ENCODE results near the gene IQCH. TPM values are rescaled to one million over a fixed set of nuclear protein-coding genes. Genes with fewer than 3 reads are reported as not detected.

The IQCH gene
- total and polyA plus RNA-seq, 8 donors: 1.4 to 3.4 (median 2.8) TPM

GRCh38 chr15:67380921-67381320 lies 126.3 kb downstream of the IQCH start:
- Histone ChIP-seq H3K36me3 (no peaks in the 10 kb centered on the region), H3K27ac (no peak overlapping the region), H3K27me3 (peaks cover 0 to 2% of the 10 kb centered on the region in 2 donors), H3K4me1 (no peaks in the 10 kb centered on the region), H3K4me3 (no peak overlapping the region), H3K9me3 (no peaks in the 10 kb centered on the region)
- no peak for TF ChIP-seq CTCF (IDR thresholded peaks at IDR 0.05)
- DNase-seq (no peak), ATAC-seq (no peak)
- intact Hi-C loops (cut with DNase I): no loop called here

DNA sequence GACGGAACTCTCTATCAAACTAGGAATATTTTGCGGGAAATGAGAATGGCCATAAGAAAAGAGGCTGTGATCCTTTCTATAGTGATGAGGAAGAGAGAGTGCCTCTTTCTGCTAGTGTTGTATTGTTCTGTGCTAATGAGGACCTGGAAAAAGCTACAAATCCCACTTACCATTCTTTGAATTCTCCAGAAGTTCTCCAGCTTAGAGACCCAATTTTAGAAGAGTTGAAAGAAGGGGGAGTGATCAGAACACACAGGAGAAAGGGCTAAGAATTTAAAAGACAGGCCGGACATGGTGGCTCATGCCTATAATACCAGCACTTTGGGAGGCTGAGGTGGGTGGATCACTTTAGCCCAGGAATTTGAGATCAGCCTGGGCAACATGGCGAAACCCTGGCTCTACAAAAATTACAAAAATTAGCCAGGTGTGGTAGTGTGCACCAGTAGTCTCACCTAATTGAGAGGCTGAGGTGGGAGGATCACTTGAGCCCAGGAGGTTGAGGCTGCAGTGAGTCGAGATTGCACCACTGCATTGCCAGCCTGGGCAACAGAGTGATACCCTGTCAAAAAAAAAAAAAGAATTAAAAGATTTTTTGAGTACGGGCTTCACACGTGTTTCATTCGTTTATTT lies 126.9 kb downstream of the IQCH start:
- Histone ChIP-seq H3K36me3 (no peaks in the 10 kb centered on the region), H3K4me1 (no peaks in the 10 kb centered on the region), H3K27me3 (peaks cover 0 to 2% of the 10 kb centered on the region in 2 donors), H3K4me3 (no peak overlapping the region), H3K9me3 (no peaks in the 10 kb centered on the region), H3K27ac (no peak overlapping the region)
- ATAC-seq (no peak), DNase-seq (no peak)
- intact Hi-C loops (cut with DNase I): no loop called here
- TF ChIP-seq CTCF (IDR thresholded peaks at IDR 0.05): no peak

DNA sequence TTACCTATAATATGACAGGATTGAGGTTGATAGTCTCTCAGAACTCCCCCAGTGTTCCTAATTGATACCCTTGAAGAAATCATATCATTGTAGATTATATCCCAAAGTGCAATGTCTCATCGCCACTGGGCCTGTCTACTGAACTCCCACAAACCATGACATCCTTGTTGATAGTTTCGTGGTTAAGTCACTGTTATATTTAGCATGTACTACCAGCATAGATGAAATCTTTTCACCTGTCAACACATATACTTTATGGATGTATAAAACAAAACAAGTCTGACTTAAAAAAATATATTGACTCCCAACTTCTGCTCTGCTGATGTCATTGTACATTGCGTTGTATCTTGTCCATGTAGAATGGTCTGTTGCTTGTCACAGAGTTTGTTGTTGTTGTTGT lies 128.1 kb downstream of the IQCH start:
- intact Hi-C loops (cut with DNase I): no loop called here
- DNase-seq (no peak), ATAC-seq (no peak)
- Histone ChIP-seq H3K4me3 (no peak overlapping the region), H3K27ac (no peak overlapping the region), H3K36me3 (no peaks in the 10 kb centered on the region), H3K27me3 (peaks cover 0 to 2% of the 10 kb centered on the region in 2 donors), H3K9me3 (no peaks in the 10 kb centered on the region), H3K4me1 (no peaks in the 10 kb centered on the region)
- TF ChIP-seq CTCF (IDR thresholded peaks at IDR 0.05): no peak

GRCh38 chr15:67383899-67384298 lies 129.3 kb downstream of the IQCH start:
- intact Hi-C loops (cut with DNase I): no loop called here
- H3K27me3 ChIP-seq: peaks cover 0 to 2% of the 10 kb centered on the region in 2 donors

GRCh38 chr15:67384761-67385160 lies 130.2 kb downstream of the IQCH start:
- Histone ChIP-seq H3K27ac (no peak overlapping the region), H3K27me3 (peaks cover 0 to 2% of the 10 kb centered on the region in 2 donors), H3K9me3 (no peaks in the 10 kb centered on the region), H3K4me1 (no peaks in the 10 kb centered on the region), H3K36me3 (no peaks in the 10 kb centered on the region), H3K4me3 (no peak overlapping the region)
- DNase-seq (no peak), ATAC-seq (no peak)
- intact Hi-C loops (cut with DNase I): no loop called here
- TF ChIP-seq CTCF (IDR thresholded peaks at IDR 0.05): no peak

More at GRCh38 chr15:67383899-67384298, 129.3 kb downstream of the IQCH start:
- no peak overlapping the region for H3K27ac ChIP-seq
- H3K4me1 ChIP-seq: no peaks in the 10 kb centered on the region
- TF ChIP-seq CTCF (IDR thresholded peaks at IDR 0.05): no peak
- no peak for ATAC-seq
- no peaks in the 10 kb centered on the region for H3K36me3 ChIP-seq
- no peak overlapping the region for H3K4me3 ChIP-seq
- DNase-seq: no peak
- no peaks in the 10 kb centered on the region for H3K9me3 ChIP-seq

Measured in left lung (tissue), 10 donors.